Central memory CD4-positive, alpha-beta T cell (primary cell): ENCODE results near the gene LGALS14.
A peak's percentile ranks its signal among the peaks of the same experiment; 100 is the strongest.
"Not testable (repeated sequence)": the region's sequence is repeated elsewhere in the genome, so short reads cannot be mapped to it uniquely, and the experiment has no call there.

ENCODE experiments used
- DNase-seq: peaks from one replicate; pipeline ENCODE4 v3.0.0; 2022

LGALS14 gene

GRCh38 chr19:39696387-39696786 lies 7.9 kb upstream of the LGALS14 start:
- no peak for DNase-seq

GRCh38 chr19:39698535-39698934 lies 5.7 kb upstream of the LGALS14 start:
- no peak for DNase-seq

GRCh38 chr19:39701291-39701690 lies 3.0 kb upstream of the LGALS14 start:
- no peak for DNase-seq

GRCh38 chr19:39705578-39706188 lies 1.4 kb downstream of the LGALS14 start:
- DNase-seq: peak; percentile 19

- DNase-seq: no peak
These were observed 4.3 kb downstream of the LGALS14 start for GRCh38 chr19:39708594-39708993.

GRCh38 chr19:39709026-39709872 lies 5.0 kb downstream of the LGALS14 start:
- no peak for DNase-seq

- DNase-seq: peak; percentile 2
These were observed 6.1 kb downstream of the LGALS14 start for GRCh38 chr19:39710333-39710890.

- DNase-seq: not testable (repeated sequence)
These were observed 15.9 kb downstream of the LGALS14 start for GRCh38 chr19:39720144-39720543.

GRCh38 chr19:39725995-39726394 lies 21.7 kb downstream of the LGALS14 start:
- DNase-seq: no peak

- no peak for DNase-seq
These were observed 23.0 kb downstream of the LGALS14 start for GRCh38 chr19:39727070-39727800.

GRCh38 chr19:39728040-39728439 lies 23.8 kb downstream of the LGALS14 start:
- DNase-seq: no peak

- DNase-seq: no peak
These were observed 25.3 kb downstream of the LGALS14 start for GRCh38 chr19:39729594-39729993.

GRCh38 chr19:39731685-39732084 lies 27.4 kb downstream of the LGALS14 start:
- no peak for DNase-seq

GRCh38 chr19:39733841-39734240 lies 29.6 kb downstream of the LGALS14 start:
- DNase-seq: no peak

GRCh38 chr19:39735688-39736087 lies 31.4 kb downstream of the LGALS14 start:
- no peak for DNase-seq

- no peak for DNase-seq
These were observed 31.8 kb downstream of the LGALS14 start for GRCh38 chr19:39736088-39736487.

- no peak for DNase-seq
These were observed 33.1 kb downstream of the LGALS14 start for GRCh38 chr19:39737351-39737750.

GRCh38 chr19:39737891-39738290 lies 33.6 kb downstream of the LGALS14 start, which contains the start of gene CLC:
CLC (minus strand) TSS chr19:39738029; CDS start chr19:39737952, 77 bp downstream.
- no peak for DNase-seq

GRCh38 chr19:39738814-39739213 lies 34.5 kb downstream of the LGALS14 start:
- DNase-seq: no peak

- no peak for DNase-seq
These were observed 36.1 kb downstream of the LGALS14 start for GRCh38 chr19:39740395-39740794.

- DNase-seq: no peak
These were observed 41.4 kb downstream of the LGALS14 start for GRCh38 chr19:39745643-39746042.

- DNase-seq: no peak
These were observed 42.7 kb downstream of the LGALS14 start for GRCh38 chr19:39746836-39747529.

- DNase-seq: no peak
These were observed 45.7 kb downstream of the LGALS14 start for GRCh38 chr19:39749981-39750380.
